Panc1 (cell line): Measurements from ENCODE around the gene FGF9. TPM values are rescaled to one million over a fixed set of nuclear protein-coding genes. Genes with fewer than 3 reads are reported as not detected.

Experiments
- ATAC-seq: fragments of 200-7000 bp; cut with Tn5 transposase; 2 replicates; pipeline ENCODE4 v1.9.1; 2020; ENCODE audit warnings: mild to moderate bottlenecking, moderate library complexity
- BruUV-seq: library from RNA; stranded (reverse); fragments of 400-500 nt; replicated peaks from 2 replicates; lab custom pipeline; 2021; lab: Mats Ljungman, UMichigan
- CTCF ChIA-PET: fragments of 300-600 bp; sonication (Branson Sonifier 250); formaldehyde crosslinking; loops from one replicate; lab custom pipeline; 2022; ENCODE audit warnings: antibody characterized with exemption; lab: Charles Lee
- POLR2A ChIA-PET: fragments of 300-600 bp; sonication (Branson Sonifier 250); formaldehyde crosslinking; loops from one replicate; lab custom pipeline; 2022; ENCODE audit warnings: antibody characterized with exemption; lab: Charles Lee
- DNase-seq: peaks from one replicate; pipeline ENCODE4 v3.0.0-alpha.2; 2010; ENCODE audit warnings: low read depth, low spot score
- H3K27ac ChIP-seq: 2 replicates; pipeline ENCODE4 v1.5.1; 2011; ENCODE audit warnings: mild to moderate bottlenecking, low read length, inconsistent platforms
- H3K27me3 ChIP-seq: fragments of 200-500 bp; sonication (Bioruptor generic); 2 replicates; pipeline ENCODE4 v1.6.0; 2014; ENCODE audit warnings: low read length, inconsistent platforms; ENCODE audit not compliant: control insufficient read depth, insufficient read depth
- H3K36me3 ChIP-seq: fragments of 200-500 bp; sonication (Bioruptor generic); 2 replicates; pipeline ENCODE4 v1.5.1; 2014; ENCODE audit warnings: inconsistent platforms, mild to moderate bottlenecking, low read length, moderate library complexity; ENCODE audit not compliant: control insufficient read depth, insufficient read depth
- H3K4me1 ChIP-seq: 2 replicates; pipeline ENCODE4 v1.5.1; 2011; ENCODE audit warnings: inconsistent platforms, mild to moderate bottlenecking, low read length, moderate library complexity; ENCODE audit not compliant: control insufficient read depth, insufficient read depth
- H3K4me3 ChIP-seq, 2 experiments: 2 replicates each; pipeline ENCODE4 v1.5.1; 2011 to 2012; ENCODE audit warnings: low read depth in 2 of 2, low read length in 2 of 2, mild to moderate bottlenecking in 2 of 2, inconsistent platforms in 1 of 2, moderate library complexity in 1 of 2
- H3K9me3 ChIP-seq: fragments of 200-500 bp; sonication (Bioruptor generic); 2 replicates; pipeline ENCODE4 v1.5.1; 2014; ENCODE audit warnings: low read depth, mild to moderate bottlenecking, inconsistent platforms, low read length, moderate library complexity; ENCODE audit not compliant: control insufficient read depth, insufficient read depth
- POLR2AphosphoS5 ChIP-seq: IDR thresholded peaks from 2 replicates; pipeline ENCODE4 v1.6.1; 2012; ENCODE audit warnings: mild to moderate bottlenecking, low read depth, low read length, moderate library complexity
- SIN3A ChIP-seq: IDR thresholded peaks from 2 replicates; pipeline ENCODE4 v1.6.1; 2012; ENCODE audit warnings: low read depth, mild to moderate bottlenecking, low read length, moderate library complexity, borderline replicate concordance; ENCODE audit not compliant: insufficient read depth
- TCF7L2 ChIP-seq: IDR thresholded peaks from 2 replicates; pipeline ENCODE4 v1.6.1; 2011; ENCODE audit warnings: mild to moderate bottlenecking, low read depth, low read length, inconsistent platforms
- in situ Hi-C: cut with HindIII; loops from 2 replicates; pipeline ENCODE4 v1.10.0; 2016; ENCODE audit warnings: low sequenced_read_pairs, low pct_unique_long_range_greater_than_20kb
- intact Hi-C: fragments of 100-400 bp; cut with micrococcal nuclease; formaldehyde crosslinking; loops from one replicate; pipeline ENCODE4 v1.10.0; 2022; ENCODE audit not compliant: unreplicated experiment
- total RNA-seq: library from RNA; stranded (reverse); gene quantifications from one replicate; pipeline ENCODE4 v1.2.1, GENCODE V29; 2021; ENCODE audit not compliant: unreplicated experiment
- TF ChIP-seq, protein P1 (sequence below): fragments of 450-650 bp; IDR thresholded peaks from 2 replicates; pipeline ENCODE4 v1.5.1; 2017; ENCODE audit warnings: mild to moderate bottlenecking
- TF ChIP-seq, protein P2 (sequence below), 2 experiments: IDR thresholded peaks; 2 replicates each; pipeline ENCODE4 v1.6.1; 2011 to 2012; ENCODE audit warnings: low read depth in 2 of 2, control low read depth in 1 of 2, low read length in 1 of 2, mild to moderate bottlenecking in 1 of 2, moderate library complexity in 1 of 2; ENCODE audit not compliant: insufficient read depth in 1 of 2

The FGF9 gene
- total RNA-seq, 1 experiment from 2014 or later, result not detected

DNA sequence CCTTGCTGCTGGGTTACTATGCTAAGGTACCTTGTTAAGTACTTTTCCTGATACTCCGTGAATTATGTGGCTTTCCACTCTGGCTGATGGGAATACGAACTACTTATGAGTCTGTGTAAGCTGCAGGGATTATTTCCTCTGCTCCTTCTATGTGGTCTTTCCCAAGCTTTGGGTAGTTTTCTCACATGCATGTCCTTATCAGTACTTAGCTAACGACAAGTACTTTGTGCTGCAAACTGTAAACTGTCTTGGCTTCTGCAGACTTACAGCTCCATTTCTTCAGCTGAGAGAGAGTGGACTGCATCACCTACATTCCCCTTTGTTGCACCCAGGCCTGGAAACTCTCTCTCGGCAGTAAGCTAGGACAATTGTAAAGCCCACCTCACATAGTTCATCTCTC is 76.6 kb downstream of the FGF9 start:
- DNase-seq (no peak), ATAC-seq (no peak)
- no peaks in the 10 kb centered on the region; the same call in 1 of the 2 replicates for H3K27me3 ChIP-seq
- H3K4me1 ChIP-seq, result no peaks in the 10 kb centered on the region
- intact Hi-C loops, result no loop called here
- ChIA-PET POLR2A (no interaction called here), CTCF (no interaction called here)
- H3K27ac ChIP-seq, result no peak overlapping the region
- H3K9me3 ChIP-seq, result no peaks in the 10 kb centered on the region
- in situ Hi-C loops, result no loop called here
- no peaks in the 10 kb centered on the region for H3K36me3 ChIP-seq
- no TSS peak for BruUV-seq
- no peak for TF ChIP-seq TCF7L2
- H3K4me3 ChIP-seq, result no peak overlapping the region

DNA sequence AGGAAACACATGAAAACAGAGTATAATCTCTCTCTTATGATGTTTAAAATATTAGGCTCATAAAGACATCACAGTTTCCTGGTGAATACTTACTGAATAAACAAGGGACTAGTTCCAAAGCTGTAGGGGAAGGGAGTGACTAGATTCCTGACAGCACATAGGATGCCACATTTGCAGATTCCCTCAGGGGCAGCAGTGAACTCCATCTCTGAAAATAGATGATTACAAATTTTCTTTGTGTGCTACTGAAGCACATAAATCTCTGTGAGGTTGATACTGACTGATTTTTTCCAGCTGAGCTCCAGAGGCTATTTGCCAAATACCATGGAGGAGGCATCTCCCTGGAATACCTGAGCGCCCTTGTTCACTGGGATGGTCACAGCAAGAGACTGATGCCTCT is 77.3 kb downstream of the FGF9 start:
- no peaks in the 10 kb centered on the region for H3K9me3 ChIP-seq
- no peak overlapping the region for H3K4me3 ChIP-seq
- H3K36me3 ChIP-seq, result no peaks in the 10 kb centered on the region
- in situ Hi-C loops, result no loop called here
- H3K4me1 ChIP-seq, result no peaks in the 10 kb centered on the region
- POLR2A ChIA-PET, result no interaction called here
- BruUV-seq, result no TSS peak
- no peak for TF ChIP-seq TCF7L2
- TF ChIP-seq, protein P1, sequence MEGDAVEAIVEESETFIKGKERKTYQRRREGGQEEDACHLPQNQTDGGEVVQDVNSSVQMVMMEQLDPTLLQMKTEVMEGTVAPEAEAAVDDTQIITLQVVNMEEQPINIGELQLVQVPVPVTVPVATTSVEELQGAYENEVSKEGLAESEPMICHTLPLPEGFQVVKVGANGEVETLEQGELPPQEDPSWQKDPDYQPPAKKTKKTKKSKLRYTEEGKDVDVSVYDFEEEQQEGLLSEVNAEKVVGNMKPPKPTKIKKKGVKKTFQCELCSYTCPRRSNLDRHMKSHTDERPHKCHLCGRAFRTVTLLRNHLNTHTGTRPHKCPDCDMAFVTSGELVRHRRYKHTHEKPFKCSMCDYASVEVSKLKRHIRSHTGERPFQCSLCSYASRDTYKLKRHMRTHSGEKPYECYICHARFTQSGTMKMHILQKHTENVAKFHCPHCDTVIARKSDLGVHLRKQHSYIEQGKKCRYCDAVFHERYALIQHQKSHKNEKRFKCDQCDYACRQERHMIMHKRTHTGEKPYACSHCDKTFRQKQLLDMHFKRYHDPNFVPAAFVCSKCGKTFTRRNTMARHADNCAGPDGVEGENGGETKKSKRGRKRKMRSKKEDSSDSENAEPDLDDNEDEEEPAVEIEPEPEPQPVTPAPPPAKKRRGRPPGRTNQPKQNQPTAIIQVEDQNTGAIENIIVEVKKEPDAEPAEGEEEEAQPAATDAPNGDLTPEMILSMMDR, result no peak
- no peak overlapping the region for H3K27ac ChIP-seq
- no peak for DNase-seq
- intact Hi-C loops, result no loop called here
- CTCF ChIA-PET, result no interaction called here
- H3K27me3 ChIP-seq, result no peaks in the 10 kb centered on the region; the same call in 1 of the 2 replicates
- no peak for ATAC-seq

DNA sequence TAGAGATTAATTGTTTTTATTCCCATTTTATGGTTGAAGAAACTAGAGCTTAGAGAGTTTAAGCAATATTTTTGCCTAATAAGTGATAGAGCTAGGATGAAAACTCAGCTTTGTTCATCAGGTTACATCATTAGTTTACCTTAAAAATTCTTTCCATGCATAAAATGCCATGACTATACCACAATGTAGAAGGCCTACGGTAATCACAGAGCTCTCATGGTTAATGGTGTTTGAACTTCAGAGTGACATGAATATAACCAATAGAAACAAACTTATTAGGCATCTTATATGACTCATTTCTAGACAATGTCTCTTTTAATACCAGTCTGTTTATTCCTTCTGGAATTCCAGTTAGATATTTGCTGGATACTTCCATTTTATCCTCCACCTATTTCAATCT is 78.5 kb downstream of the FGF9 start:
- POLR2A ChIA-PET, result no interaction called here
- DNase-seq, result no peak
- Histone ChIP-seq H3K27ac (no peak overlapping the region), H3K4me3 (no peak overlapping the region), H3K4me1 (no peaks in the 10 kb centered on the region), H3K36me3 (no peaks in the 10 kb centered on the region), H3K27me3 (no peaks in the 10 kb centered on the region; the same call in 1 of the 2 replicates), H3K9me3 (no peaks in the 10 kb centered on the region)
- in situ Hi-C loops (no loop called here), intact Hi-C loops (no loop called here)
- TF ChIP-seq SIN3A (no peak), TCF7L2 (no peak)
- no peak for ATAC-seq
- no TSS peak for BruUV-seq
- CTCF ChIA-PET, result no interaction called here

DNA sequence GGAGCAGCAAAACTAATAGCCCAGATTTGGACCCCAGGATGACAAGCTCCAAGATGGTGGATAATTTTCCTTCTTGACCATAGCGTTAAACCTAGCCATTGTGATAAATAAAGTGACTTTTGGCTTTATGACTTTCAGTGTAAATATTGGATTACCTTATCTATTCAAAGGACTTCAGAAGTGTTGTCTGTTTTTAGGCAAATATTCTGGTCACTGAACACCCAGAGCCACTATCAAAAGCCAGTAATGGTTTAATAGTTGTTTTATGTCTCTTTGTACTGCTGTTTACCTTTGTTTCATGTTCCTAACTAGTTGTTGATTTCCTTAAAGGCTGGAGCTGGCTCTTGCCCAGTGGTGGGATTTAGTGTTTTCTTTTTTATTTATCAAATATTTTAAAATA is 81.6 kb downstream of the FGF9 start:
- H3K9me3 ChIP-seq, result no peaks in the 10 kb centered on the region
- ChIA-PET CTCF (no interaction called here), POLR2A (no interaction called here)
- TF ChIP-seq POLR2AphosphoS5, result no peak
- TF ChIP-seq, protein P1, result no peak
- no peak for TF ChIP-seq TCF7L2
- TF ChIP-seq, protein P2, sequence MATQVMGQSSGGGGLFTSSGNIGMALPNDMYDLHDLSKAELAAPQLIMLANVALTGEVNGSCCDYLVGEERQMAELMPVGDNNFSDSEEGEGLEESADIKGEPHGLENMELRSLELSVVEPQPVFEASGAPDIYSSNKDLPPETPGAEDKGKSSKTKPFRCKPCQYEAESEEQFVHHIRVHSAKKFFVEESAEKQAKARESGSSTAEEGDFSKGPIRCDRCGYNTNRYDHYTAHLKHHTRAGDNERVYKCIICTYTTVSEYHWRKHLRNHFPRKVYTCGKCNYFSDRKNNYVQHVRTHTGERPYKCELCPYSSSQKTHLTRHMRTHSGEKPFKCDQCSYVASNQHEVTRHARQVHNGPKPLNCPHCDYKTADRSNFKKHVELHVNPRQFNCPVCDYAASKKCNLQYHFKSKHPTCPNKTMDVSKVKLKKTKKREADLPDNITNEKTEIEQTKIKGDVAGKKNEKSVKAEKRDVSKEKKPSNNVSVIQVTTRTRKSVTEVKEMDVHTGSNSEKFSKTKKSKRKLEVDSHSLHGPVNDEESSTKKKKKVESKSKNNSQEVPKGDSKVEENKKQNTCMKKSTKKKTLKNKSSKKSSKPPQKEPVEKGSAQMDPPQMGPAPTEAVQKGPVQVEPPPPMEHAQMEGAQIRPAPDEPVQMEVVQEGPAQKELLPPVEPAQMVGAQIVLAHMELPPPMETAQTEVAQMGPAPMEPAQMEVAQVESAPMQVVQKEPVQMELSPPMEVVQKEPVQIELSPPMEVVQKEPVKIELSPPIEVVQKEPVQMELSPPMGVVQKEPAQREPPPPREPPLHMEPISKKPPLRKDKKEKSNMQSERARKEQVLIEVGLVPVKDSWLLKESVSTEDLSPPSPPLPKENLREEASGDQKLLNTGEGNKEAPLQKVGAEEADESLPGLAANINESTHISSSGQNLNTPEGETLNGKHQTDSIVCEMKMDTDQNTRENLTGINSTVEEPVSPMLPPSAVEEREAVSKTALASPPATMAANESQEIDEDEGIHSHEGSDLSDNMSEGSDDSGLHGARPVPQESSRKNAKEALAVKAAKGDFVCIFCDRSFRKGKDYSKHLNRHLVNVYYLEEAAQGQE (IDR thresholded peaks at IDR 0.05; ENCODE audit: insufficient read depth in 1 of 2, low read depth in 2 of 2, low read length in 1 of 2), result no peak
- no peak for TF ChIP-seq SIN3A
- intact Hi-C loops (no loop called here), in situ Hi-C loops (no loop called here)
- no peak overlapping the region for H3K4me3 ChIP-seq
- H3K27me3 ChIP-seq, result no peaks in the 10 kb centered on the region
- H3K36me3 ChIP-seq, result no peaks in the 10 kb centered on the region
- H3K4me1 ChIP-seq, result no peaks in the 10 kb centered on the region
- DNase-seq (no peak), ATAC-seq (no peak)
- BruUV-seq, result no TSS peak
- H3K27ac ChIP-seq, result no peak overlapping the region
